NT2/D1 (cell line): Measurements from ENCODE around the gene SMOC2.

Experiments
- YY1 ChIP-seq: IDR thresholded peaks from 2 replicates; pipeline ENCODE4 v1.6.1; 2011; ENCODE audit not compliant: insufficient read length, insufficient read depth
- ZNF274 ChIP-seq: IDR thresholded peaks from 2 replicates; pipeline ENCODE4 v1.6.1; 2011; ENCODE audit warnings: mild to moderate bottlenecking, low read depth, low read length

DNA sequence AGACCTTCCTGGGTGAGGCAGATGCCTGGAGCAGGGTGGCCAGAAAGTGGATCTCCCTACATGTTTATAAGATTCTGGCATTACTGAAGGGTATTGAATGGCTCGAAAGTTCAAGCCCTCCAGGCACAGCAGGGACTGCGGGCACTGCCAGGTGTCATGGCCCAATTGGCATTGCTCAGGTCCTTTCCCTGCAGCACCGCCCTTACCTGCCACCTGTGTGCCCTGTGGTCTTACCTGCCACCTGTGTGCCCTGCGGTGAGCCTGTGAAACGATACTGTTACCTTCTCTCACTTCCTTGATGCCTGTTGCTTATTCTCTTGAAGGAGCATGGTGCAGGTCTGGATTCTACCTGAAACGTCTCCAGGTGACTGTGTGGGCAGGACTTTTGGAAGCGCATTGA is 32.2 kb downstream of the SMOC2 start:
- no peak for TF ChIP-seq YY1
- no peak for TF ChIP-seq ZNF274
